Panc1 (cell line): ENCODE data around the gene RC3H1. TPM values are rescaled to one million over a fixed set of nuclear protein-coding genes. Genes with fewer than 3 reads are reported as not detected.

Experiments used
- ATAC-seq: fragments of 200-7000 bp; cut with Tn5 transposase; 2 replicates; pipeline ENCODE4 v1.9.1; 2020; ENCODE audit warnings: mild to moderate bottlenecking, moderate library complexity
- BruUV-seq: library from RNA; stranded (reverse); fragments of 400-500 nt; replicated peaks from 2 replicates; lab custom pipeline; 2021; lab: Mats Ljungman, UMichigan
- CTCF ChIA-PET: fragments of 300-600 bp; sonication (Branson Sonifier 250); formaldehyde crosslinking; loops from one replicate; lab custom pipeline; 2022; ENCODE audit warnings: antibody characterized with exemption; lab: Charles Lee
- POLR2A ChIA-PET: fragments of 300-600 bp; sonication (Branson Sonifier 250); formaldehyde crosslinking; loops from one replicate; lab custom pipeline; 2022; ENCODE audit warnings: antibody characterized with exemption; lab: Charles Lee
- DNase-seq: peaks from one replicate; pipeline ENCODE4 v3.0.0-alpha.2; 2010; ENCODE audit warnings: low read depth, low spot score
- H3K27ac ChIP-seq: 2 replicates; pipeline ENCODE4 v1.5.1; 2011; ENCODE audit warnings: mild to moderate bottlenecking, low read length, inconsistent platforms
- H3K27me3 ChIP-seq: fragments of 200-500 bp; sonication (Bioruptor generic); 2 replicates; pipeline ENCODE4 v1.6.0; 2014; ENCODE audit warnings: low read length, inconsistent platforms; ENCODE audit not compliant: control insufficient read depth, insufficient read depth
- H3K36me3 ChIP-seq: fragments of 200-500 bp; sonication (Bioruptor generic); 2 replicates; pipeline ENCODE4 v1.5.1; 2014; ENCODE audit warnings: inconsistent platforms, mild to moderate bottlenecking, low read length, moderate library complexity; ENCODE audit not compliant: control insufficient read depth, insufficient read depth
- H3K4me1 ChIP-seq: 2 replicates; pipeline ENCODE4 v1.5.1; 2011; ENCODE audit warnings: inconsistent platforms, mild to moderate bottlenecking, low read length, moderate library complexity; ENCODE audit not compliant: control insufficient read depth, insufficient read depth
- H3K4me3 ChIP-seq, 2 experiments: 2 replicates each; pipeline ENCODE4 v1.5.1; 2011 to 2012; ENCODE audit warnings: low read depth in 2 of 2, low read length in 2 of 2, mild to moderate bottlenecking in 2 of 2, inconsistent platforms in 1 of 2, moderate library complexity in 1 of 2
- H3K9me3 ChIP-seq: fragments of 200-500 bp; sonication (Bioruptor generic); 2 replicates; pipeline ENCODE4 v1.5.1; 2014; ENCODE audit warnings: low read depth, mild to moderate bottlenecking, inconsistent platforms, low read length, moderate library complexity; ENCODE audit not compliant: control insufficient read depth, insufficient read depth
- POLR2AphosphoS5 ChIP-seq: IDR thresholded peaks from 2 replicates; pipeline ENCODE4 v1.6.1; 2012; ENCODE audit warnings: mild to moderate bottlenecking, low read depth, low read length, moderate library complexity
- REST ChIP-seq, 2 experiments: IDR thresholded peaks; 2 replicates each; pipeline ENCODE4 v1.6.1; 2011 to 2012; ENCODE audit warnings: low read depth in 2 of 2, control low read depth in 1 of 2, low read length in 1 of 2, mild to moderate bottlenecking in 1 of 2, moderate library complexity in 1 of 2; ENCODE audit not compliant: insufficient read depth in 1 of 2
- SIN3A ChIP-seq: IDR thresholded peaks from 2 replicates; pipeline ENCODE4 v1.6.1; 2012; ENCODE audit warnings: low read depth, mild to moderate bottlenecking, low read length, moderate library complexity, borderline replicate concordance; ENCODE audit not compliant: insufficient read depth
- TCF7L2 ChIP-seq: IDR thresholded peaks from 2 replicates; pipeline ENCODE4 v1.6.1; 2011; ENCODE audit warnings: mild to moderate bottlenecking, low read depth, low read length, inconsistent platforms
- in situ Hi-C: cut with HindIII; loops from 2 replicates; pipeline ENCODE4 v1.10.0; 2016; ENCODE audit warnings: low sequenced_read_pairs, low pct_unique_long_range_greater_than_20kb
- intact Hi-C: fragments of 100-400 bp; cut with micrococcal nuclease; formaldehyde crosslinking; loops from one replicate; pipeline ENCODE4 v1.10.0; 2022; ENCODE audit not compliant: unreplicated experiment
- total RNA-seq: library from RNA; stranded (reverse); gene quantifications from one replicate; pipeline ENCODE4 v1.2.1, GENCODE V29; 2021; ENCODE audit not compliant: unreplicated experiment
- TF ChIP-seq, protein P1 (sequence below): fragments of 450-650 bp; IDR thresholded peaks from 2 replicates; pipeline ENCODE4 v1.5.1; 2017; ENCODE audit warnings: mild to moderate bottlenecking

Gene RC3H1
- total RNA-seq, 1 experiment from 2014 or later = 21.4 TPM

GRCh38 chr1:174001573-174001972 is 20.6 kb downstream of the RC3H1 start:
- intact Hi-C loops = no loop called here
- TF ChIP-seq TCF7L2 (no peak), SIN3A (no peak), REST (IDR thresholded peaks at IDR 0.05; ENCODE audit: insufficient read depth in 1 of 2, low read depth in 2 of 2, low read length in 1 of 2) (no peak), POLR2AphosphoS5 (no peak)
- TF ChIP-seq, protein P1, sequence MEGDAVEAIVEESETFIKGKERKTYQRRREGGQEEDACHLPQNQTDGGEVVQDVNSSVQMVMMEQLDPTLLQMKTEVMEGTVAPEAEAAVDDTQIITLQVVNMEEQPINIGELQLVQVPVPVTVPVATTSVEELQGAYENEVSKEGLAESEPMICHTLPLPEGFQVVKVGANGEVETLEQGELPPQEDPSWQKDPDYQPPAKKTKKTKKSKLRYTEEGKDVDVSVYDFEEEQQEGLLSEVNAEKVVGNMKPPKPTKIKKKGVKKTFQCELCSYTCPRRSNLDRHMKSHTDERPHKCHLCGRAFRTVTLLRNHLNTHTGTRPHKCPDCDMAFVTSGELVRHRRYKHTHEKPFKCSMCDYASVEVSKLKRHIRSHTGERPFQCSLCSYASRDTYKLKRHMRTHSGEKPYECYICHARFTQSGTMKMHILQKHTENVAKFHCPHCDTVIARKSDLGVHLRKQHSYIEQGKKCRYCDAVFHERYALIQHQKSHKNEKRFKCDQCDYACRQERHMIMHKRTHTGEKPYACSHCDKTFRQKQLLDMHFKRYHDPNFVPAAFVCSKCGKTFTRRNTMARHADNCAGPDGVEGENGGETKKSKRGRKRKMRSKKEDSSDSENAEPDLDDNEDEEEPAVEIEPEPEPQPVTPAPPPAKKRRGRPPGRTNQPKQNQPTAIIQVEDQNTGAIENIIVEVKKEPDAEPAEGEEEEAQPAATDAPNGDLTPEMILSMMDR = no peak
- no peak for ATAC-seq
- no peaks in the 10 kb centered on the region for H3K36me3 ChIP-seq
- no peaks in the 10 kb centered on the region; the same call in none of the 2 replicates for H3K4me1 ChIP-seq
- no TSS peak for BruUV-seq
- no peaks in the 10 kb centered on the region for H3K9me3 ChIP-seq
- ChIA-PET CTCF (no interaction called here), POLR2A (no interaction called here)
- H3K27ac ChIP-seq = no peak overlapping the region
- H3K27me3 ChIP-seq = no peaks in the 10 kb centered on the region
- H3K4me3 ChIP-seq = no peak overlapping the region
- in situ Hi-C loops = no loop called here
- no peak for DNase-seq

DNA sequence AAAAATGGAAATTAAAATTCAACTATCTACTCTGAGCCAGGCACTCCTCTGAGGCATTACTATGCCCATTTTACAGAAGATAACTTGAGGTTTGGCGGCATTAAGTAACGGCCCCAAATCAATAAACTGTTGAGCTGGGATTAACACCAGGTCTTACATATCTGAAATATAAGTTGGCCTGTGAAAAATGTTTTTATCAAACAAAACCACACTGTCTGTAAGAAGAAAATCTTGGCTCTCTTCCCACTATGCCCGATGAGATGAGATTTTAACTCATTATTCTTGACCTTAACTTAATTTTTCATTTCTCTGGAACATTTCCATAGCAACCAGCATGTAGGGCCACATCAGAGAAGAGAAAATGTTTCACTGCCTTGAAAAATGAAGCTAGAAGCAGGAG is 21.8 kb downstream of the RC3H1 start:
- no peak for ATAC-seq
- no peak overlapping the region for H3K4me3 ChIP-seq
- in situ Hi-C loops (no loop called here), intact Hi-C loops (no loop called here)
- BruUV-seq = no TSS peak
- no peaks in the 10 kb centered on the region for H3K9me3 ChIP-seq
- no peak for DNase-seq
- H3K27ac ChIP-seq = no peak overlapping the region
- no peaks in the 10 kb centered on the region for H3K36me3 ChIP-seq
- no peaks in the 10 kb centered on the region for H3K27me3 ChIP-seq
- TF ChIP-seq SIN3A (no peak), POLR2AphosphoS5 (no peak), TCF7L2 (no peak), REST (IDR thresholded peaks at IDR 0.05; ENCODE audit: insufficient read depth in 1 of 2, low read depth in 2 of 2, low read length in 1 of 2) (no peak)
- TF ChIP-seq, protein P1 = no peak
- no peaks in the 10 kb centered on the region; the same call in none of the 2 replicates for H3K4me1 ChIP-seq
- ChIA-PET POLR2A (no interaction called here), CTCF (no interaction called here)
